Measurements from ENCODE around the gene CCNL2.
A peak's percentile ranks its signal among the peaks of the same experiment; 100 is the strongest.

The CCNL2 gene

GRCh38 chr1:1354271-1355247, 44.6 kb downstream of the CCNL2 start:
- peak; percentile 43 for DNase-seq

GRCh38 chr1:1353389-1354151, 45.6 kb downstream of the CCNL2 start:
- no peak for DNase-seq

GRCh38 chr1:1352786-1353388, 46.2 kb downstream of the CCNL2 start:
- DNase-seq, result no peak

- DNase-seq, result no peak
Observed at GRCh38 chr1:1351511-1352427, 47.4 kb downstream of the CCNL2 start.

- DNase-seq, result peak; percentile 81
Observed at GRCh38 chr1:1349256-1350012, 49.7 kb downstream of the CCNL2 start, which contains the start of gene DVL1. TSS of gene DVL1 (minus strand) at chr1:1349418. CDS start at chr1:1349065, 353 bp downstream.

GRCh38 chr1:1348420-1349255, 50.5 kb downstream of the CCNL2 start:
- DNase-seq, result peak; percentile 21

GRCh38 chr1:1347663-1348419, 51.3 kb downstream of the CCNL2 start:
- DNase-seq, result no peak

GRCh38 chr1:1347026-1347595, 52.0 kb downstream of the CCNL2 start:
- no peak for DNase-seq

GRCh38 chr1:1346501-1346890, 52.6 kb downstream of the CCNL2 start:
- DNase-seq, result no peak

- no peak for DNase-seq
Observed at GRCh38 chr1:1345860-1346500, 53.2 kb downstream of the CCNL2 start.

- no peak for DNase-seq
Observed at GRCh38 chr1:1345384-1345783, 53.8 kb downstream of the CCNL2 start.

GRCh38 chr1:1344655-1345361, 54.3 kb downstream of the CCNL2 start:
- peak; percentile 64 for DNase-seq

- no peak for DNase-seq
Observed at GRCh38 chr1:1343811-1344421, 55.2 kb downstream of the CCNL2 start.

- DNase-seq, result no peak
Observed at GRCh38 chr1:1342584-1343115, 56.5 kb downstream of the CCNL2 start.

- DNase-seq, result no peak
Observed at GRCh38 chr1:1342061-1342562, 57.0 kb downstream of the CCNL2 start.

GRCh38 chr1:1341549-1342021, 57.5 kb downstream of the CCNL2 start:
- DNase-seq, result no peak
